ENCODE measurements around the gene ATG5.

The ATG5 gene

GRCh38 chr6:106325336-106326178 is at the start of gene ATG5:
ATG5 (minus strand) TSS chr6:106325760; CDS start chr6:106316208, 9,552 bp downstream.
- DNase-seq: peak; percentile 86 to 97

GRCh38 chr6:106373502-106374239 is 48.1 kb upstream of the ATG5 start:
- DNase-seq: no peak

GRCh38 chr6:106372838-106373501 is 47.4 kb upstream of the ATG5 start:
- DNase-seq: no peak

- no peak for DNase-seq
Observed at GRCh38 chr6:106370639-106371038, 45.1 kb upstream of the ATG5 start.

- no peak for DNase-seq
Observed at GRCh38 chr6:106369739-106370138, 44.2 kb upstream of the ATG5 start.

- DNase-seq: no peak
Observed at GRCh38 chr6:106363401-106364138, 38.0 kb upstream of the ATG5 start.

GRCh38 chr6:106360989-106361430 is 35.5 kb upstream of the ATG5 start:
- no peak for DNase-seq

- DNase-seq: peak in 1 of 2 donors; percentile 18
Observed at GRCh38 chr6:106360410-106360988, 34.9 kb upstream of the ATG5 start, which contains the start of gene CRYBG1. CRYBG1 (plus strand) TSS chr6:106360717; CDS start chr6:106360909, 192 bp downstream.

GRCh38 chr6:106359959-106360409 is 34.4 kb upstream of the ATG5 start:
- no peak for DNase-seq

- DNase-seq: no peak
Observed at GRCh38 chr6:106356378-106356777, 30.8 kb upstream of the ATG5 start.

GRCh38 chr6:106347219-106347618 is 21.7 kb upstream of the ATG5 start:
- no peak for DNase-seq

GRCh38 chr6:106339334-106340029 is 13.9 kb upstream of the ATG5 start:
- peak; percentile 48 to 71 for DNase-seq

GRCh38 chr6:106334646-106335448 is 9.3 kb upstream of the ATG5 start:
- peak in 1 of 2 donors; percentile 1 for DNase-seq

GRCh38 chr6:106324726-106325335 is 729 bp downstream of the ATG5 start:
- no peak for DNase-seq

GRCh38 chr6:106321940-106322339 is 3.6 kb downstream of the ATG5 start:
- no peak for DNase-seq

GRCh38 chr6:106318851-106319250 is 6.7 kb downstream of the ATG5 start:
- DNase-seq: no peak

GRCh38 chr6:106318061-106318460 is 7.5 kb downstream of the ATG5 start:
- DNase-seq: no peak

- no peak for DNase-seq
Observed at GRCh38 chr6:106316375-106316766, 9.2 kb downstream of the ATG5 start.

- DNase-seq: no peak
Observed at GRCh38 chr6:106315765-106316374, 9.7 kb downstream of the ATG5 start.

Measured in hippocampal formation (tissue), 2 donors.